Liver (tissue), 9 donors: ENCODE data around the gene SLC6A3. TPM values are rescaled to one million over a fixed set of nuclear protein-coding genes. Genes with fewer than 3 reads are reported as not detected.
"Not testable (repeated sequence)": the region's sequence is repeated elsewhere in the genome, so short reads cannot be mapped to it uniquely, and the experiment has no call there.

Experiments used
- DNase-seq: peaks from one replicate; pipeline ENCODE4 v3.0.0-alpha.2; 2017; ENCODE audit warnings: low spot score
- H3K27ac ChIP-seq, 2 donors: one replicate each; pipeline ENCODE4 v1.7.0; 2013; ENCODE audit warnings: inconsistent platforms in 2 of 2, low read length in 2 of 2, control low read depth in 1 of 2, low read depth in 1 of 2, mild to moderate bottlenecking in 1 of 2
- H3K27me3 ChIP-seq, 4 donors: one replicate each; pipeline versions ENCODE4 v1.6.1 to v1.7.0; 2013; ENCODE audit warnings: low read length in 3 of 4, inconsistent platforms in 1 of 4, mild to moderate bottlenecking in 1 of 4, moderate library complexity in 1 of 4; ENCODE audit not compliant: control insufficient read depth in 4 of 4, insufficient read depth in 4 of 4
- H3K36me3 ChIP-seq, 4 donors: one replicate each; pipeline versions ENCODE4 v1.6.1 to v1.7.0; 2013; ENCODE audit warnings: low read length in 3 of 4, mild to moderate bottlenecking in 3 of 4, low read depth in 1 of 4, moderate library complexity in 1 of 4; ENCODE audit not compliant: control insufficient read depth in 4 of 4, insufficient read depth in 3 of 4
- H3K4me1 ChIP-seq, 4 donors: one replicate each; pipeline versions ENCODE4 v1.6.1 to v1.7.0; 2013; ENCODE audit warnings: low read length in 3 of 4, mild to moderate bottlenecking in 3 of 4, moderate library complexity in 1 of 4; ENCODE audit not compliant: control insufficient read depth in 4 of 4, insufficient read depth in 4 of 4
- H3K4me3 ChIP-seq, 3 donors: one replicate each; pipeline versions ENCODE4 v1.6.1 to v1.7.0; 2013; ENCODE audit warnings: low read length in 3 of 3, control low read depth in 1 of 3, low read depth in 1 of 3, mild to moderate bottlenecking in 1 of 3
- H3K9ac ChIP-seq, 2 donors: one replicate each; pipeline ENCODE4 v1.7.0; 2013; ENCODE audit warnings: low read length in 2 of 2, mild to moderate bottlenecking in 2 of 2, moderate library complexity in 2 of 2, control low read depth in 1 of 2, low read depth in 1 of 2
- H3K9me3 ChIP-seq, 4 donors: one replicate each; pipeline versions ENCODE4 v1.6.1 to v1.7.0; 2013; ENCODE audit warnings: low read length in 3 of 4; ENCODE audit not compliant: control insufficient read depth in 4 of 4
- EGR1 ChIP-seq, 2 donors: IDR thresholded peaks; 2 replicates each; pipeline ENCODE4 v1.6.1; 2016 to 2018; ENCODE audit warnings: antibody characterized with exemption in 2 of 2, low read depth in 2 of 2
- FOXA2 ChIP-seq: IDR thresholded peaks from 2 replicates; pipeline ENCODE4 v1.6.1; 2016; ENCODE audit warnings: antibody characterized with exemption
- GABPA ChIP-seq, 2 donors: IDR thresholded peaks in 1 of 2; conservative IDR thresholded peaks in 1 of 2; 2 replicates each; pipeline ENCODE4 v1.6.1; 2016; ENCODE audit warnings: antibody characterized with exemption in 2 of 2, mild to moderate bottlenecking in 1 of 2, moderate library complexity in 1 of 2
- HNF4A ChIP-seq, 2 donors: conservative IDR thresholded peaks; 2 replicates each; pipeline ENCODE4 v1.6.1; 2016; ENCODE audit warnings: antibody characterized with exemption in 2 of 2, mild to moderate bottlenecking in 2 of 2
- HNF4G ChIP-seq: IDR thresholded peaks from 2 replicates; pipeline ENCODE4 v1.6.1; 2016; ENCODE audit warnings: antibody characterized with exemption
- NR2F2 ChIP-seq: IDR thresholded peaks from 2 replicates; pipeline ENCODE4 v1.6.1; 2016; ENCODE audit warnings: antibody characterized with exemption
- REST ChIP-seq: IDR thresholded peaks from 2 replicates; pipeline ENCODE4 v1.6.1; 2016; ENCODE audit warnings: antibody characterized with exemption, mild to moderate bottlenecking
- RXRA ChIP-seq, 2 donors: IDR thresholded peaks; 2 replicates each; pipeline ENCODE4 v1.6.1; 2017 to 2018; ENCODE audit warnings: antibody characterized with exemption in 2 of 2, mild to moderate bottlenecking in 1 of 2
- TAF1 ChIP-seq: conservative IDR thresholded peaks from 2 replicates; pipeline ENCODE4 v1.6.1; 2016; ENCODE audit warnings: antibody characterized with exemption, mild to moderate bottlenecking
- WGBS: extraction: QIAGEN DNeasy Blood & Tissue Kit; methylation state at CpG from one replicate; pipeline ENCODE4 v1.1.7; 2013; 5-methylcytosine and 5-hydroxymethylcytosine counted together
- polyA plus RNA-seq, 2 donors: library from polyadenylated mRNA; stranded (reverse) in 1 of 2; unstranded in 1 of 2; fragments of 200-250 nt in 1 of 2; fragments of >200 nt in 1 of 2; fragmentation: Nextera tagmentation in 1 of 2; extraction: Ambion mirVana in 1 of 2; gene quantifications; one replicate each; pipeline versions ENCODE4 v1.2.1 to v1.2.3, GENCODE V29; 2013 to 2015
- total RNA-seq, 2 donors: library from RNA; depleted of rRNA; stranded (reverse); fragments of >200 nt; gene quantifications; one replicate each; pipeline ENCODE4 v1.2.3, GENCODE V29; 2014
- donor health status: healthy.
- donor health status: healthy.
- donor health status: healthy.
- donor health status: healthy.
- donor health status: healthy.

Gene SLC6A3
- total and polyA plus RNA-seq, 4 donors, result not detected

GRCh38 chr5:1460054-1460682 lies 14.9 kb upstream of the SLC6A3 start (continued):
- TF ChIP-seq TAF1 (no peak), HNF4G (no peak), GABPA (IDR thresholded peaks at IDR 0.05 in 1 of 2, conservative IDR thresholded peaks at IDR 0.05 in 1 of 2) (no peak)

- not testable (repeated sequence) for H3K36me3 ChIP-seq, H3K27me3 ChIP-seq, H3K4me1 ChIP-seq, H3K9ac ChIP-seq, DNase-seq, H3K4me3 ChIP-seq, H3K27ac ChIP-seq
- WGBS, result 92% methylated on average over 2 of the region's 2 CpGs
- H3K9me3 ChIP-seq, result peaks cover 0 to 17% (median 8%) of the 10 kb centered on the region in 4 donors
These were observed 14.2 kb upstream of the SLC6A3 start for GRCh38 chr5:1459435-1459834.

- H3K4me3 ChIP-seq, H3K4me1 ChIP-seq, H3K9ac ChIP-seq, DNase-seq, H3K27ac ChIP-seq, H3K36me3 ChIP-seq, H3K27me3 ChIP-seq: not testable (repeated sequence)
- H3K9me3 ChIP-seq, result peaks cover 0 to 29% (median 14%) of the 10 kb centered on the region in 4 donors
- WGBS, result 78% methylated on average over 9 of the region's 20 CpGs
These were observed 11.1 kb upstream of the SLC6A3 start for GRCh38 chr5:1456110-1456881.

- Histone ChIP-seq H3K4me3 (no peak overlapping the region), H3K9me3 (peaks cover 0 to 29% (median 14%) of the 10 kb centered on the region in 4 donors), H3K9ac (no peak overlapping the region), H3K27ac (no peak overlapping the region), H3K36me3 (no peaks in the 10 kb centered on the region), H3K27me3 (peaks cover 0 to 4% (median 0%) of the 10 kb centered on the region in 4 donors), H3K4me1 (no peaks in the 10 kb centered on the region)
- WGBS, result 65% methylated on average over 2 of the region's 2 CpGs
- no peak for DNase-seq
- TF ChIP-seq HNF4A (conservative IDR thresholded peaks at IDR 0.05) (no peak), EGR1 (IDR thresholded peaks at IDR 0.05; ENCODE audit: low read depth in 2 of 2) (no peak), REST (no peak), FOXA2 (no peak), NR2F2 (no peak), RXRA (IDR thresholded peaks at IDR 0.05) (no peak)
These were observed 8.4 kb upstream of the SLC6A3 start for GRCh38 chr5:1453613-1454012.
